Pericardium fibroblast (primary cell): ENCODE data around the gene DCAF15. TPM values are rescaled to one million over a fixed set of nuclear protein-coding genes. Genes with fewer than 3 reads are reported as not detected.

Experiments used
- total RNA-seq: library from RNA; depleted of rRNA; stranded (reverse); fragments of >200 nt; gene quantifications from 2 replicates; pipeline ENCODE4 v1.2.3, GENCODE V29; 2015

The DCAF15 gene
- 15.1 and 20.4 TPM in 2 replicates for total RNA-seq

GRCh38 chr19:13952154-13952930 is at the start of gene DCAF15:
DCAF15 (plus strand) TSS chr19:13952509; CDS start chr19:13952513, 4 bp downstream.

GRCh38 chr19:13905634-13906520 is 46.4 kb upstream of the DCAF15 start, which contains the start of the genes BRME1 and CC2D1A:
BRME1 (minus strand) TSS chr19:13906117; CDS start chr19:13904892, 1,225 bp downstream.
CC2D1A (plus strand) TSS chr19:13906201; CDS start chr19:13906442, 241 bp downstream.

GRCh38 chr19:13938301-13939064 is 13.8 kb upstream of the DCAF15 start, which contains the start of gene PODNL1:
PODNL1 (minus strand) TSS chr19:13938417; CDS start chr19:13938181, 236 bp downstream.

GRCh38 chr19:14006085-14006765 is 53.9 kb downstream of the DCAF15 start, which contains the start of gene RFX1:
RFX1 (minus strand) TSS chr19:14006320; CDS start chr19:13993843, 12,477 bp downstream.

Other genes starting within 250 kb of the DCAF15 start
- 23.2 and 37.3 TPM in 2 replicates for gene MRI1, start 188.0 kb upstream of the DCAF15 start, total RNA-seq
- 154 and 162 TPM in 2 replicates for gene C19orf53, start 178.1 kb upstream of the DCAF15 start, total RNA-seq
- 1.8 and 6.0 TPM in 2 replicates for gene ZSWIM4, start 157.1 kb upstream of the DCAF15 start, total RNA-seq
- not detected in 2 replicates for gene NANOS3, start 75.4 kb upstream of the DCAF15 start, total RNA-seq
- gene BRME1, start 46.4 kb upstream of the DCAF15 start, total RNA-seq, result 0.09 TPM in 1 of 2 replicates, not detected in the other
- 14.9 and 21.4 TPM in 2 replicates for gene CC2D1A, start 46.3 kb upstream of the DCAF15 start, total RNA-seq
- gene PODNL1, start 14.1 kb upstream of the DCAF15 start, total RNA-seq, result 6.5 and 8.2 TPM in 2 replicates
- 2.4 and 4.3 TPM in 2 replicates for gene RFX1, start 53.8 kb downstream of the DCAF15 start, total RNA-seq
- not detected in 2 replicates for gene RLN3, start 75.6 kb downstream of the DCAF15 start, total RNA-seq
- 0.47 and 0.60 TPM in 2 replicates for gene IL27RA, start 79.3 kb downstream of the DCAF15 start, total RNA-seq
- gene PALM3, start 109.6 kb downstream of the DCAF15 start, total RNA-seq, result not detected in 2 replicates
- gene MISP3, start 120.3 kb downstream of the DCAF15 start, total RNA-seq, result 0.35 and 1.2 TPM in 2 replicates
- not detected in 2 replicates for gene C19orf67, start 133.3 kb downstream of the DCAF15 start, total RNA-seq
- gene SAMD1, start 138.2 kb downstream of the DCAF15 start, total RNA-seq, result 28.6 and 29.1 TPM in 2 replicates
- gene PRKACA, start 165.3 kb downstream of the DCAF15 start, total RNA-seq, result 53.4 and 58.8 TPM in 2 replicates
- gene ASF1B, start 184.1 kb downstream of the DCAF15 start, total RNA-seq, result 0.35 and 5.8 TPM in 2 replicates